Measurements from ENCODE around the gene TMEM88. TPM values are rescaled to one million over a fixed set of nuclear protein-coding genes. Genes with fewer than 3 reads are reported as not detected.

TMEM88 gene
- total and polyA plus RNA-seq, 2 of the 13 experiments (the other 11 are each of a cell fraction or from before 2014, with no cell fraction given) = 0.31 to 0.66 TPM

GRCh38 chr17:7833795-7834541, 20.9 kb upstream of the TMEM88 start, which contains the start of gene KDM6B:
TSS of gene KDM6B (plus strand) at chr17:7834217. CDS start at chr17:7845555, 11,338 bp downstream.
- FAIRE-seq (no peak), ATAC-seq (peak; percentile 66), DNase-seq (ENCODE audit: low spot score) (peak; percentile 83)
- WGBS (ENCODE audit: low lambda C conversion rate) = 3% methylated on average over 35 of the region's 49 CpGs
- POLR2A ChIA-PET = interaction anchor here (0.8 to 8.2 kb wide), 11 partner anchors 9 to 261 kb away, joined by 3 to 159 read pairs (median 4); partner anchors contain the start of genes CNTROB, CYB5D1, NAA38 and RNF227
- Histone ChIP-seq H3K36me3 (replicated peaks in 1 of 2; ENCODE audit: control insufficient read depth in 1 of 2, insufficient read depth in 2 of 2, low read length in 2 of 2) (no peaks in the 10 kb centered on the region), H3K27ac (ENCODE audit: extremely low read length, insufficient read depth, low read length) (peak within 1 kb of the TSS; percentile 92), H3K4me2 (ENCODE audit: low read depth, low read length) (peak within 1 kb of the TSS; percentile 84), H2AFZ (ENCODE audit: low read length) (peak within 1 kb of the TSS; percentile 10), H3K4me1 (ENCODE audit: insufficient read depth, low read length) (peaks cover 46% of the 10 kb centered on the region), H3K9ac (ENCODE audit: insufficient read depth, low read depth, low read length) (peak within 1 kb of the TSS; percentile 89), H3K79me2 (ENCODE audit: insufficient read depth, low read length) (peaks cover 12% of the 10 kb centered on the region), H3K4me3 (replicated peaks in 1 of 3; ENCODE audit: insufficient read depth in 1 of 3, low read depth in 2 of 3, low read length in 3 of 3) (peak within 1 kb of the TSS; percentile 54 to 92 (median 65)), H3K27me3 (ENCODE audit: control insufficient read depth in 1 of 2, insufficient read depth in 2 of 2, low read length in 2 of 2) (peaks cover 6 to 27% of the 10 kb centered on the region in 2 experiments; a peak in 4 of 5 replicates), H3K9me3 (ENCODE audit: low read length) (no peaks in the 10 kb centered on the region), H4K20me1 (ENCODE audit: insufficient read depth, low read length) (no peaks in the 10 kb centered on the region; the same call in 1 of the 2 replicates)
- BruUV-seq (replicated peaks) = no TSS peak
- intact Hi-C loops (cut with micrococcal nuclease; ENCODE audit: unreplicated experiment) = loop anchor here (5.0 kb wide), 1 partner anchor 87 kb away; no protein-coding TSS in a partner anchor
- CTCF ChIA-PET (ENCODE audit: low intra/inter-chr PET ratio, low total read pairs) = interaction anchor here (1.2 kb wide), 1 partner anchor 64 kb away, joined by 5 read pairs; no protein-coding TSS in a partner anchor
- in situ Hi-C loops (cut with HindIII; ENCODE audit: extremely low pct_ligation_motif_present, low pct_unique_long_range_greater_than_20kb) = no loop called here
- TF ChIP-seq ZNF264 (CRISPR knock-in tag; IDR thresholded peaks at IDR 0.05) = no peak
- TF ChIP-seq, protein P1, sequence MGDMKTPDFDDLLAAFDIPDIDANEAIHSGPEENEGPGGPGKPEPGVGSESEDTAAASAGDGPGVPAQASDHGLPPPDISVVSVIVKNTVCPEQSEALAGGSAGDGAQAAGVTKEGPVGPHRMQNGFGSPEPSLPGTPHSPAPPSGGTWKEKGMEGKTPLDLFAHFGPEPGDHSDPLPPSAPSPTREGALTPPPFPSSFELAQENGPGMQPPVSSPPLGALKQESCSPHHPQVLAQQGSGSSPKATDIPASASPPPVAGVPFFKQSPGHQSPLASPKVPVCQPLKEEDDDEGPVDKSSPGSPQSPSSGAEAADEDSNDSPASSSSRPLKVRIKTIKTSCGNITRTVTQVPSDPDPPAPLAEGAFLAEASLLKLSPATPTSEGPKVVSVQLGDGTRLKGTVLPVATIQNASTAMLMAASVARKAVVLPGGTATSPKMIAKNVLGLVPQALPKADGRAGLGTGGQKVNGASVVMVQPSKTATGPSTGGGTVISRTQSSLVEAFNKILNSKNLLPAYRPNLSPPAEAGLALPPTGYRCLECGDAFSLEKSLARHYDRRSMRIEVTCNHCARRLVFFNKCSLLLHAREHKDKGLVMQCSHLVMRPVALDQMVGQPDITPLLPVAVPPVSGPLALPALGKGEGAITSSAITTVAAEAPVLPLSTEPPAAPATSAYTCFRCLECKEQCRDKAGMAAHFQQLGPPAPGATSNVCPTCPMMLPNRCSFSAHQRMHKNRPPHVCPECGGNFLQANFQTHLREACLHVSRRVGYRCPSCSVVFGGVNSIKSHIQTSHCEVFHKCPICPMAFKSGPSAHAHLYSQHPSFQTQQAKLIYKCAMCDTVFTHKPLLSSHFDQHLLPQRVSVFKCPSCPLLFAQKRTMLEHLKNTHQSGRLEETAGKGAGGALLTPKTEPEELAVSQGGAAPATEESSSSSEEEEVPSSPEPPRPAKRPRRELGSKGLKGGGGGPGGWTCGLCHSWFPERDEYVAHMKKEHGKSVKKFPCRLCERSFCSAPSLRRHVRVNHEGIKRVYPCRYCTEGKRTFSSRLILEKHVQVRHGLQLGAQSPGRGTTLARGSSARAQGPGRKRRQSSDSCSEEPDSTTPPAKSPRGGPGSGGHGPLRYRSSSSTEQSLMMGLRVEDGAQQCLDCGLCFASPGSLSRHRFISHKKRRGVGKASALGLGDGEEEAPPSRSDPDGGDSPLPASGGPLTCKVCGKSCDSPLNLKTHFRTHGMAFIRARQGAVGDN (CRISPR knock-in tag; IDR thresholded peaks at IDR 0.05) = peak; percentile 22; the same call in 1 of the 2 replicates
- no peak for TF ChIP-seq ZNF329 (CRISPR knock-in tag; IDR thresholded peaks at IDR 0.05; ENCODE audit: low read depth)
- peak in 1 of 2 experiments; percentile 38; a peak in 1 of 4 replicates for TF ChIP-seq KLF16 (CRISPR knock-in tag; IDR thresholded peaks at IDR 0.05)
- no peak for TF ChIP-seq SOX13 (IDR thresholded peaks at IDR 0.05)
- no peak for TF ChIP-seq SOX13 (CRISPR knock-in tag; conservative IDR thresholded peaks at IDR 0.05 in 1 of 2, IDR thresholded peaks at IDR 0.05 in 1 of 2)
- TF ChIP-seq ZNF674 (CRISPR knock-in tag; IDR thresholded peaks at IDR 0.05; ENCODE audit: low read depth) = no peak
- no peak for TF ChIP-seq ZNF205 (CRISPR knock-in tag; IDR thresholded peaks at IDR 0.05)
- TF ChIP-seq ZNF343 (CRISPR knock-in tag; IDR thresholded peaks at IDR 0.05) = no peak
- no peak for TF ChIP-seq ZNF143 (CRISPR knock-in tag; IDR thresholded peaks at IDR 0.05)
- TF ChIP-seq, protein P2, sequence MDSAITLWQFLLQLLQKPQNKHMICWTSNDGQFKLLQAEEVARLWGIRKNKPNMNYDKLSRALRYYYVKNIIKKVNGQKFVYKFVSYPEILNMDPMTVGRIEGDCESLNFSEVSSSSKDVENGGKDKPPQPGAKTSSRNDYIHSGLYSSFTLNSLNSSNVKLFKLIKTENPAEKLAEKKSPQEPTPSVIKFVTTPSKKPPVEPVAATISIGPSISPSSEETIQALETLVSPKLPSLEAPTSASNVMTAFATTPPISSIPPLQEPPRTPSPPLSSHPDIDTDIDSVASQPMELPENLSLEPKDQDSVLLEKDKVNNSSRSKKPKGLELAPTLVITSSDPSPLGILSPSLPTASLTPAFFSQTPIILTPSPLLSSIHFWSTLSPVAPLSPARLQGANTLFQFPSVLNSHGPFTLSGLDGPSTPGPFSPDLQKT (CRISPR knock-in tag; IDR thresholded peaks at IDR 0.05; ENCODE audit: borderline replicate concordance) = no peak
- TF ChIP-seq HNF1B (CRISPR knock-in tag; IDR thresholded peaks at IDR 0.05) = 0 out of 2 replicates have a peak, but pooled peaks have one; percentile 69
- TF ChIP-seq MTF2 (CRISPR knock-in tag; IDR thresholded peaks at IDR 0.05; ENCODE audit: borderline replicate concordance) = no peak
- no peak for TF ChIP-seq EHMT2 (IDR thresholded peaks at IDR 0.05; ENCODE audit: borderline replicate concordance, low read depth, low read length)
- TF ChIP-seq, protein P3, sequence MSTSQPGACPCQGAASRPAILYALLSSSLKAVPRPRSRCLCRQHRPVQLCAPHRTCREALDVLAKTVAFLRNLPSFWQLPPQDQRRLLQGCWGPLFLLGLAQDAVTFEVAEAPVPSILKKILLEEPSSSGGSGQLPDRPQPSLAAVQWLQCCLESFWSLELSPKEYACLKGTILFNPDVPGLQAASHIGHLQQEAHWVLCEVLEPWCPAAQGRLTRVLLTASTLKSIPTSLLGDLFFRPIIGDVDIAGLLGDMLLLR (CRISPR knock-in tag; IDR thresholded peaks at IDR 0.05) = no peak
- TF ChIP-seq MYC (CRISPR knock-in tag; IDR thresholded peaks at IDR 0.05; ENCODE audit: borderline replicate concordance) = 0 out of 2 replicates have a peak, but pooled peaks have one; percentile 13

All from HepG2 (cell line).